Medulla oblongata (tissue), 1 donor: Measurements from ENCODE around the gene RAP1GAP2.
"Not testable (repeated sequence)": the region's sequence is repeated elsewhere in the genome, so short reads cannot be mapped to it uniquely, and the experiment has no call there.

ENCODE experiments used
- DNase-seq: peaks from one replicate; pipeline ENCODE4 v3.0.0-alpha.2; 2015; ENCODE audit errors: extremely low spot score

The RAP1GAP2 gene

DNA sequence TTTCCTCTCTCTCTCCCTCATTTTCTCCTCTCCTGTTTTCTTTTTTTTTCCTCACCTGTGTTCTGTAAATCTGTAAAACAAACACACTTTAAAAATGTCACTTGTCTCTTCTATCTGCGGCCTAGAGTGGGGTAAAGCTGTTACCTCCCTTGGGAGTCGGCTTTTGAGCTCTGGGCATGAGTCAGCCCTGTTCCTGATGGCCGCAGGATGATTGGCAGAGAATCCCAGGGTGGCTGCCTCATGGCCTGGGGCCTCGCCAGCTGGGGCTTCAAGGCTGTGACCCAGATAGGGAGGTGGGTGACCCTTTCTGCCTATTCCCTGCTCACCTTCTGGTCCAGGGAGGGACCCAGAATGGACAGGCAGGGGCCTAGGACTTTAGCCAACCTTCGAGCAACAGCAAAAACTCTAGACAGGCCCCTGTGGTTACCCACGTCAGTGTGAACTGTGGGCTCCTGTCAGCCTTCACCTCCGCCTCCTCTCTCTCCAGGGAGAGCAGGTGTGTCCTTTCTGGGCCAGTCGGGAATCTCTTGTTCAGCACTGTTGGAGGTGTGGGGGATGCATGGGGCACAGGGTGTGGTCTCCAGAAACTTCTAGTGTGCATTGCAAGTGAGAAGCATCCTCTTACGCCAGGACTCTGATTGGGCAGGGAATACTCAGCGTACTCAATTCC lies 87.4 kb downstream of the RAP1GAP2 start:
- DNase-seq: no peak

DNA sequence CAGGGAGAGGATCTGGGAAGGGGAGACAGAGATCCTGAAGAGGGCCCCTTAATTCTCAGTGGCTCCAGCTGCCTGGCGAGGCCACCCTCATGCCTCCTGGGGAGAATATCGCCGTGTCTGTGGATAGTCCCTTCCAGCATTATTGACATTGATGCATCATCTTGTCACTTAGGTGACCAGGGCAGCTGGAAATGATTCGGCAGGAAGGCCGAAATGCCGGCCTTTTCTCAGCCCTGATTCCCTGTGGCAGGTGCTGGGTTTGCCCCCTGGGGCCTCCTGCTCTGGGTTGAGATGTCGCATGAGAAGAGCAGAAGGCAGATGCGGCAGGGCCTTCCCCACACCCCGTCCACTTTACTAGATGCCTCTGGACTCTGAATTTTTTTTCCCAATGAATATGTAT lies 89.5 kb downstream of the RAP1GAP2 start:
- DNase-seq: no peak

GRCh38 chr17:2888326-2888725 lies 92.1 kb downstream of the RAP1GAP2 start:
- DNase-seq: peak; percentile 32

GRCh38 chr17:2889256-2889655 lies 93.0 kb downstream of the RAP1GAP2 start:
- no peak for DNase-seq

GRCh38 chr17:2890778-2891177 lies 94.5 kb downstream of the RAP1GAP2 start:
- not testable (repeated sequence) for DNase-seq

DNA sequence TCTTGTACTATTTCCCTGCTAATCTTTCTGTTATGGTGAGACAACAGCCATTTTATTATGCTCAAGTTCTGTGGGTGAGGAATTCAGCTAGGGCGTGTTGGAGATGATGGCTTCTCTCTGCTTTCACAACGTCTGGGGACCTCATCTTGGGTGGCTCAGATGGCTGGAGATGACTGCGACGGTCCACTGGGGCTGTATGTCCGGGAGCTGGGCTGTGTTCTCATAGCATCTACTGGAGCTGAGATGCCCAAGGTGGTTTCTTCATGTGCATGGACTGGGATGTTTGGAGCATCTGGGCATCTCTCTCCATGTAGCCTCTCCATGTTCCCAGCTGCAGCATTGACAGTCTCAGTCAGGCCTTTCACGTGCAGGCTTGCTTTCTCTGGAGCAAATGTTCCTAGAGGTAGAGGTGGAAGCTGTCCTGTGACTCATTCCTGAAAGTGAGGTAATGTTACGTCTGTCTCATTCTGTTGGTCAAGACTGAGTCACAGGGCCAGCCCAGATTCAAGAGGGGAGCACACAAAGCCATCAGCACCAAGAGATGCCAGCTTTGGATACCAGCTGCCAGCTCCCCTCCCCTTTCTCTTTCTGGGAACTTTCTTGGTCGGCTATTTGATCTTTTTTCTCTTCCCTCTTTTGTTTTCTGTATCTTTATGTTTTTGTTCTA lies 96.2 kb downstream of the RAP1GAP2 start:
- DNase-seq: no peak

DNA sequence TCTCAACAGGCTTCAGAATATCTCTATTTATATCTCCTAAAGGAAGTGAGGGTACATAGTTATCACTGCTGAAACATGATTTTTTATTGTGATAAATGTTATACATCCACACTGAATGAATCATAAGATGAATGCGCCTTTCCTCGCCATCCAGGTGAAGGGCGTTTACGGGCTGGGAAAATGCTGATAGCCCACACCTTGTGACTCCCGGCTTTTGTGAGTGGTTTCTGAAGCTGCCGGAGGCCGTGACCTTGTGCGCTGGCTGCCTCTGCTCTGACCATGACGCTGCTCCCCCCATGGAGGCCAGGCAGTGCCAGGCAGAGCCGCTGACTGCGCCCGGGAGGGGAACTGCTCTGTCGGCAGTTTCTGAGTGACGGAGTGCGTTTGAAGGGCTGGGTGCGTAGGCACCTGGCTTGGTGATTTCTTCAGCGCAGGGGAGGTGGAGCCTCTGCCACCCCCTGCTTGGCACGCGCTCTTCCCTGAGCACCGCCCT lies 97.2 kb downstream of the RAP1GAP2 start:
- no peak for DNase-seq

DNA sequence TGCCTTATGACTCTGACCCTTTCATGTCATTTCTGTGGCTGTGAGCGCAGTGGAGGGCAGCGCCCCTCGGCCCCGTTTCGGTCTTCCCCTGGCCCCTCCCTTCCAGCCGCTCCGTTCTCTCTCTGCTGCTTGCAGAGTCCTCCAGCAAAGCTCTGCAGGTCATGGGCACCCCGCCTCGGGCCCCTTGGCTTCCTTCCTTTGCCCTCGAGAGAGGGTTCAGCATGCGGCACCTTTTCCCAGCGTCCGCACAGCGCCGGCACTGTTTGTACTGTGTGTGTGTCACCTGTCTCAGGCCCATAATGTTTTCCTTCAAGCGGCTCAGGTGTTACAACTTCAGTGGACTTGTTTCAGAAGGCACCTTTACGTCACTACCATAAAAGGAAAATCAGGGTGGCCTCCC lies 98.5 kb downstream of the RAP1GAP2 start:
- DNase-seq: no peak

GRCh38 chr17:2897605-2898004 lies 101.4 kb downstream of the RAP1GAP2 start:
- DNase-seq: no peak

- no peak for DNase-seq
Measured at GRCh38 chr17:2898255-2898926, 102.2 kb downstream of the RAP1GAP2 start.

DNA sequence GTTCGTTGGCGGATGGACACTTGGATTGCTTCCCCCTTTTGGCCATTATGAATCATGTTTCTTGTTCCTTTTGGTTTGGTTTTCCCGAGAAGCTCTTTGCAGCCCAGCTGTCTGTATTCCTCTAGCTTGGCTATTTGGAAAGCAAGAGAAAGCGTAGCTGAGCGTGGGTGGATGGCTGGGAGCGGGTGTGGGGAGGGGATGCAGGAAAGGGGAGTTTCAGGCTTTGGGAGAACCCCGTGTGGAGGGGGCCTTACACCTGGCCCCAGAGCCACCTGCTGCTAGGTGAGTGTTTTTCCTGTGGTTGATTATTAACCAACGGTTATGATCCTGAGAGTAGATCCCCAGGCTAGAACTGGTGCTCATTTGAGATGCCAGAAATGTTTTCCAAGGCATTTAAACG lies 103.7 kb downstream of the RAP1GAP2 start:
- DNase-seq: no peak

- no peak for DNase-seq
Measured at GRCh38 chr17:2900842-2901241, 104.6 kb downstream of the RAP1GAP2 start.

GRCh38 chr17:2901582-2901981 lies 105.3 kb downstream of the RAP1GAP2 start:
- no peak for DNase-seq

DNA sequence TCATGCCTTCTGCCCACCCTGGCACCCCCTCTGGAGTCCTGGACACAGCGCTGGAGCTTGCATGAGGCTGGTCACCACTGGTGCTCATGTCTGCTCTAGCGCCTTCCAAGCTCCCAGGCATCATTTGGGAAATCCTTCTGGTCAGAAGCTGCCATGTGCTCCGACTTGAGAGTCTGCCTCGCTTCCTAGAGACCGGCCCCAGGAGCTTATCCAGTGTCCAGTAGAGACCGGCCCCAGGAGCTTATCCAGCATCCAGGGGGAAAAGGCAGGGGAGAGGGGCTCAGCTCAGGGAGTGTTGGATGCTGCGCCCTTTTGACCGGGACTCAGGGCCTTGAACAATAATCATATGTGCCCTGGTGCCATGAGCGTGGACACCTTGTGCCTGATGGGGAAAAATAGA lies 106.3 kb downstream of the RAP1GAP2 start:
- DNase-seq: no peak

DNA sequence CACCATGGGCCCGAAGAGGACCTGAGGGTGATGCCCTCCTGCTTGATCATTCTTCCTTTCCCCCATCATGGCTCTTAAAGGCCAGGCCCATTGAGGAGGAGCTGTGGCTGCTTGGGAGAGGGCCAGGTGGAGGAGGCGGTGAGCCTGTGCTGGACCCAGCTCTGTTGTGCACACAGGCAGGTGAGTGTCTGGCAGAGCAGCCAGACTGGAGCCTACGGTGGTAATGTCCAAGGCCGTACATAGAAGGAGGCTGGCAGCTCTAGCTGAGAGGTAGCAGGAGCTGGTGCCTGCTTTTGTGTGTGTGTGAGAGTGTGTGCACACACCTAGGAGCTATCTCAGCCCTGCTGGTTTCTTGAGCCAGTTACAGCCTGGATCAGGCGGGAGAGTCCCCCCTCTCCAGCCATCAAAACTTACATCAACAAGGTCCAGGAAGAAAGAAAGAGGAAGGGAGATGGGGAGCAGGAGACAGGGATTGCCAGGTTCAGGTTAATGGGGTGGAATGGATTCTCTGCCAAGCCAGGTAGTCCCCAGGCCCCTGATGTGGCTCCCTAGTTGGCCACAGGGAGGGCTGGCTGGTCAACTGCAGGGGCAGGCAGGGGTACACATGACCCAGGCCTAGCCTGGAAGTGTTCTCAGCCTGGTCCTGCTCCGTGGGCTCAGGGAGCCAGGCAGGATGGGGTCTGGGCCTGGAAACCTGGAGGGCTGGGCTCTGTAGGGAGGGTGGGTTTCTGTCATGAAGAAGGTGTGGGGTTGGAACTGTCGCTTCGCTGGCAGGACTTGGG lies 107.1 kb downstream of the RAP1GAP2 start:
- no peak for DNase-seq

DNA sequence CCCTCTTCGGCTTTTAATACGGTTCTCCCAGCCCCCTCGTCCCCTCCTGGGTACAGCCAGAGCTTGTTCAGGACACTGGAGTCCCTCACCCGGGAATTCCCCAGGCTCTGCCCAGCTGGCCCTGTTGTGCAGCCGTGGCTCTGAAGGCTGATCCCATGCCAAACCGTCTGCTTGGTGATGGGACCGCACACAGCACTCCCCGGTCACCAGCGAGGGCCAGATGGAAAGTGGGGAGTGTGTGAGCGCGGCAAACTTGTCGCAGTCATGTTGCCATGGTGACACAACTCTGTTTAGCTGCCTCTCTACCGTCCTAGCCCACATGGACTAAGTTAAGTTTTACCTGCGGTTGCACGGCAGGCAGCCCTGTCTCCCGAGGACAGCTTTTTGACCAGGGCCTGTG lies 107.9 kb downstream of the RAP1GAP2 start:
- DNase-seq: peak; percentile 44

GRCh38 chr17:2905269-2905668 lies 109.0 kb downstream of the RAP1GAP2 start:
- DNase-seq: no peak

DNA sequence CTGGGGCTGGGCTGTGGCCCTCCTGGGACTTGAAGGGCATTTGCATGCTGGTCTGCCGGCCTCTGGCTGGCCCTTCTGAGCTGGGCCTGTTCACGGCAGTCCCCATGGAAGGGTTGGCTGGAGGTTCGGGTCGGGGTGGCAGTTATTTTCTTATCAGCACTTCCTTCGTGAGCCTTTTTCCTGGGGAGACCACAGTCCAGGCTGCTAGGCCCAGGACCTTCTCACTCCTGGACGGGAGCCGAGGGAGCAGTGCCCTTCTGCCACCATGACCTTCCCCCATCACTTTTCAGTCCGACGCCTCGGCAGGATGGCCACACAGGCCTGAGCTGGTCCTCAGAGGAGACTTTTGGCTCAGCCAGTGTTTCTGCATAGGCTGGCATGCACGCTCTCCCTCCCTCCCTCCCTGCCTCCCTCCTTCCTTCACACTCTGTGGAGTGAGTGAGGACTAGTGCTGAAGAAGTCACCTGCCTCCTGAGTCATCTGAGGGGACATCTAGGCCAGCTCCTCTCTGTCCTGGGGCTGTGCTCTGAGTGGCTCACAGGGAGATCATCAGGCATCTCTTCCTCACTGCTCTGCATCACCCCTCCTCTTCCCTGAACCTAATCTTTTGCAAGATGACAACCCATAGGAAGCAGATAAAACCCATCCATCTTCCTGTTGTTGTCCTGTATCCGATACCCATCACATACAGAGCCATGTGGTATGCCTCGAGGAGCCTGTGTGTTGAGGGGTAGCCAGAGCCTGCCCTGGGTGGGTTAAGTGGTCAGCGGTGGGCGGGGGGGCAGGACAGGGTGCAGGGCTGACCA lies 109.7 kb downstream of the RAP1GAP2 start:
- no peak for DNase-seq

DNA sequence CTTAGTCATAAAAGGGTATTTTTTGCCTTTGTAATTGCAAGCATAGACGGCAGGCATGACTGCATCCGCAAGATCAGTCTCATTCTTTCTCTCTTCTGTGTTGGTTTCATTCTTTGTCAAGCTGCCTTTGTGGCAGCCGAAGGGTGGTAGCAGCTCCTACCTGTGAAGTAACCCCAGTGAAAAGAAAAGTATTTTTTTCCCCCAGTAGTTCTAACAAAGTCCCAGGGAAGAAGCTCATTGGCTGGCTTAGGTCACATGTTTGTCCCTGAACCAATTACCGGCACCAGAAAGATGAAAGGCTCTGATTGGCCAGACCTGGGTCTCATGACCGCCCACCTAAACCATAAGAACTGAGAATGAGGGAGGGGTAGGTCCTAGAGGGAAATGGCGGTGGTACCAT lies 110.7 kb downstream of the RAP1GAP2 start:
- no peak for DNase-seq

DNA sequence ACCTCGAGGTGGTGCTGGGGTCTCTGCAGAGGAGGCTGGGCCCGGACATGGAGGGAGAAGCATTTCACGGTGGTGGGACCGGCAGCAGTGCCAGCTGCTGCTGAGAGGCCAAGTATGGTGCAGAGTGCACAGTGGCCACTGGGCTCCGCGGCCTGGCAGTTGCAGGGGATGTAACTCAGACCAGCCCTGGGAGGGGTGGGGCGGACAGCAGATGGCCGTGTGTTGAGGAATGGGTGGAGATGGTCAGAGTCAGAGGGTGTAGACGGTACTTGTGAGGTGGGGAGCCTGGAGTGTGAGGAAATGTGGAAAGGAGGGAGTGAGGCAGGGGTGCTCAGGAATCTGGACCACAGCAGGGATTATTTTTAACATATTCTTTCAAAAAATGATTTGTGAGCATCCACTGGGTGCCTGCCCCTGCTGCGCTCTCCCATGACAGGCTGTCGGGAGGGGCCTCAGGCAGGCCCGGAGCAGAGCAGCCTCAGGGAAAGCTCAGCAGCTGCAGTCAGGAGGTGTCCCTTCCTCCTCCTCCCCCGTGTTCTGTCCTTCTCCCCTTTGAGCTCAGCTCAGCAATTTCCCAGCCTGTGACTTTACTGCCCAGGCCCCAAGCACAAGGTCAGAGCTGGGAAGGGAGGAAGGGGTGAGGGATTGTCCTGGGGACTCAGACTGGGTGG lies 113.1 kb downstream of the RAP1GAP2 start:
- DNase-seq: no peak

DNA sequence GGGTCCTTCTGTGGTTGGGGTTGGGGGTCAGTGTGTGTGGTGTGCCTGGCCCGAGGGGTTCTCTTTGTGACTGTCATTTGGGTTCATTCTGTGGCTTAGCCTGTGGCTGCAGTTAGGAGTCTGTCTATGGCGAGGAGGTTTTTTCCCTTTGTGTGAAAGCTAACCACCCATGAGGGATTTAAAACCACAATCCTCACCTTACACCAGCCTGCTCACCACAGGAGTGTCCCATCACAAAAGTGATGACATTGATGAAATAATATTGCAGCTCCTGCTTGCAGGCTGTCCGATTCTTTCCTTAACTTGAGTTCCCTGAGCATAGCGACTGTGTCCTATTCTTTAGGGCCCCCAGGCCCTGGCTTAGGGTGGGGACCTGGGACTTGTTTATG lies 113.6 kb downstream of the RAP1GAP2 start:
- no peak for DNase-seq
